ENCODE data around the gene DSG4. TPM values are rescaled to one million over a fixed set of nuclear protein-coding genes. Genes with fewer than 3 reads are reported as not detected.

The DSG4 gene
- polyA plus RNA-seq, 2 of the 4 experiments (the other 2 are of a cell fraction) = 0.03 TPM; not detected in 1

DNA sequence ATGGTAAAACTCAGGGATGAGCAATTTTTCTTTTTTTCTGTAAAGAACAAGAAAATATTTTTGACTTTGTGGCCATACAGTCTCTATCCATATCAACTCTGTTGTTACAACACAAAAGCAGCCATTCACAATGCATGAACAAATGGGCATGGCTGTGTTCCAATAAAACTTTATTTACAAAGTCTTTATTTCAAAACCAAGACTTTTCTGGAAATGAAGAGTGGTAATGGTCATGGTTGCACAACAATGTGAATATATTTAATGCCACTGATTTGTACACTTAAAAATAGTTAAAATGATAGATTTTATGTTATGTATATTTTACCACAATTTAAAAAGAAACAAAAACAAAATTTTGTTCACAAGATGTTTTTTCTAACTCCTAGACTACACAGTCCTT is 69.3 kb downstream of the DSG4 start:
- POLR2A ChIA-PET = no interaction called here

GRCh38 chr18:31446854-31447253 is 70.3 kb downstream of the DSG4 start:
- no peak for ATAC-seq
- Histone ChIP-seq H3K4me3 (no peak overlapping the region), H3K4me1 (no peaks in the 10 kb centered on the region), H3K4me2 (no peak overlapping the region), H3K9me3 (no peaks in the 10 kb centered on the region), H3K27ac (no peak overlapping the region)
- WGBS (ENCODE audit: missing lambda C conversion rate) = 87% methylated on average over 3 of the region's 3 CpGs
- ChIA-PET POLR2A (no interaction called here), CTCF (no interaction called here)
- FAIRE-seq = no peak
- no peak for DNase-seq (ENCODE audit: low read depth in 1 of 2, low spot score in 1 of 2)
- TF ChIP-seq FOSL2 (IDR thresholded peaks at IDR 0.05) = no peak
- no peak for TF ChIP-seq FOSL2 (CRISPR knock-in tag; IDR thresholded peaks at IDR 0.05)
- TF ChIP-seq ZFP36 (IDR thresholded peaks at IDR 0.05; ENCODE audit: borderline replicate concordance, partially characterized antibody) = no peak
- TF ChIP-seq FOXS1 (CRISPR knock-in tag; IDR thresholded peaks at IDR 0.05) = no peak
- no peak for TF ChIP-seq SMC3 (IDR thresholded peaks at IDR 0.05)
- no peak for TF ChIP-seq HES2 (IDR thresholded peaks at IDR 0.05)
- TF ChIP-seq CEBPB (IDR thresholded peaks at IDR 0.05) = no peak
- no peak for TF ChIP-seq SREBF2 (IDR thresholded peaks at IDR 0.05)
- TF ChIP-seq MAZ (IDR thresholded peaks at IDR 0.05; ENCODE audit: borderline replicate concordance, low read depth, low read length) = no peak
- no peak for TF ChIP-seq EHF (CRISPR knock-in tag; IDR thresholded peaks at IDR 0.05)
- no peak for TF ChIP-seq FOSB (CRISPR knock-in tag; IDR thresholded peaks at IDR 0.05)
- no peak for TF ChIP-seq NFE2L2 (conservative IDR thresholded peaks at IDR 0.05; ENCODE audit: low read length)
- no peak for TF ChIP-seq RARB (CRISPR knock-in tag; IDR thresholded peaks at IDR 0.05)
- no peak for TF ChIP-seq NR3C1 (IDR thresholded peaks at IDR 0.05)
- no peak for TF ChIP-seq USF2 (IDR thresholded peaks at IDR 0.05)
- TF ChIP-seq POLR2AphosphoS2 (conservative IDR thresholded peaks at IDR 0.05; ENCODE audit: low read length) = no peak
- no peak for TF ChIP-seq ESRRA (IDR thresholded peaks at IDR 0.05; ENCODE audit: borderline replicate concordance, low read length)
- TF ChIP-seq RFX5 (IDR thresholded peaks at IDR 0.05) = no peak

More for the DNA sequence above, 69.3 kb downstream of the DSG4 start:
- no peaks in the 10 kb centered on the region for H3K9me3 ChIP-seq
- ATAC-seq (no peak), DNase-seq (ENCODE audit: low read depth in 1 of 2, low spot score in 1 of 2) (no peak), FAIRE-seq (no peak)
- H3K27ac ChIP-seq = no peak overlapping the region
- H3K4me2 ChIP-seq = no peak overlapping the region
- TF ChIP-seq HOXB5 (CRISPR knock-in tag; IDR thresholded peaks at IDR 0.05) = no peak
- H3K4me1 ChIP-seq = no peaks in the 10 kb centered on the region
- no peak overlapping the region for H3K4me3 ChIP-seq
- CTCF ChIA-PET = no interaction called here

DNA sequence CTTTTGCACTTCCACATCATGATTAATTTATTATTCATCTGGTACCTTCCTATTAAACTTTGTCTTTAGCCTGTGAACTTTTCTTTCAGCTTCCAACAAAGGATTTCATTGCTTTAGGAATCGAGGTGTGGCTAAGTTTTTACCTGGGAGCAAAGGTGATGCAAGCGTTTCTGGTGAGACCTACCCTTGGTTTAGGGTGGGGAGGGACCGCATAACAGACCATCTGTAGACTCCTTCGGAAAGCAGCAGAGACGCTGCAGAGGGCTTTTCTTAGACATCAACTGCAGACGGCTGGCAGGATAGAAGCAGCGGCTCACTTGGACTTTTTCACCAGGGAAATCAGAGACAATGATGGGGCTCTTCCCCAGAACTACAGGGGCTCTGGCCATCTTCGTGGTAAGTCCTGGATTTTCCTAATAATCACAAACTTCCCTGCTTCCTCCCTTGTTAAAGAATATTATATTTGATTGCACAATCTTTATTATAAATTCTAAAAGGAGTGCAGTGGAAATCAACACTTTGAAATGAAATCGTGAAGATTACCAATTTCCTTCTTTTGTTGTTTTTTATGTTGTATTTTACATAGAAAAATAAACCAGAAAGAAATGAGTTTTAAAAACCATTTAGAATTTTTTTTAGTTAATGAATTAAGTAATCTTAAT is 71.1 kb downstream of the DSG4 start, which contains the start of gene DSG3:
TSS of gene DSG3 (plus strand) at position 212 of the 662 bp plus-strand sequence. CDS start at position 349, 137 bp downstream.
- H3K4me2 ChIP-seq = no peak within 1 kb of the TSS
- DNase-seq (ENCODE audit: low read depth in 1 of 2, low spot score in 1 of 2) (no peak), FAIRE-seq (no peak), ATAC-seq (no peak)
- no peaks in the 10 kb centered on the region for H3K4me1 ChIP-seq
- ChIA-PET POLR2A (no interaction called here), CTCF (no interaction called here)
- no peak within 1 kb of the TSS for H3K27ac ChIP-seq
- TF ChIP-seq NPAS2 (CRISPR knock-in tag; IDR thresholded peaks at IDR 0.05; ENCODE audit: borderline replicate concordance) = no peak
- TF ChIP-seq HOXB5 (CRISPR knock-in tag; IDR thresholded peaks at IDR 0.05) = no peak
- TF ChIP-seq RAD21 (conservative IDR thresholded peaks at IDR 0.05 in 1 of 2, IDR thresholded peaks at IDR 0.05 in 1 of 2) = no peak
- no peak for TF ChIP-seq CHD4 (IDR thresholded peaks at IDR 0.05; ENCODE audit: borderline replicate concordance)
- no peak for TF ChIP-seq BCL3 (IDR thresholded peaks at IDR 0.05)
- TF ChIP-seq BHLHE40 (IDR thresholded peaks at IDR 0.05; ENCODE audit: low read depth, low read length) = no peak
- no peak for TF ChIP-seq EP300 (IDR thresholded peaks at IDR 0.05)
- no peak within 1 kb of the TSS for H3K4me3 ChIP-seq
- no peaks in the 10 kb centered on the region for H3K9me3 ChIP-seq
- 80% methylated on average over 9 of the region's 9 CpGs for WGBS (ENCODE audit: missing lambda C conversion rate)
